Measurements from ENCODE around the gene PLA2G5. TPM values are rescaled to one million over a fixed set of nuclear protein-coding genes. Genes with fewer than 3 reads are reported as not detected.

The PLA2G5 gene
- total and polyA plus RNA-seq, 2 donors from 2014 or later: 0.47 to 0.58 TPM

DNA sequence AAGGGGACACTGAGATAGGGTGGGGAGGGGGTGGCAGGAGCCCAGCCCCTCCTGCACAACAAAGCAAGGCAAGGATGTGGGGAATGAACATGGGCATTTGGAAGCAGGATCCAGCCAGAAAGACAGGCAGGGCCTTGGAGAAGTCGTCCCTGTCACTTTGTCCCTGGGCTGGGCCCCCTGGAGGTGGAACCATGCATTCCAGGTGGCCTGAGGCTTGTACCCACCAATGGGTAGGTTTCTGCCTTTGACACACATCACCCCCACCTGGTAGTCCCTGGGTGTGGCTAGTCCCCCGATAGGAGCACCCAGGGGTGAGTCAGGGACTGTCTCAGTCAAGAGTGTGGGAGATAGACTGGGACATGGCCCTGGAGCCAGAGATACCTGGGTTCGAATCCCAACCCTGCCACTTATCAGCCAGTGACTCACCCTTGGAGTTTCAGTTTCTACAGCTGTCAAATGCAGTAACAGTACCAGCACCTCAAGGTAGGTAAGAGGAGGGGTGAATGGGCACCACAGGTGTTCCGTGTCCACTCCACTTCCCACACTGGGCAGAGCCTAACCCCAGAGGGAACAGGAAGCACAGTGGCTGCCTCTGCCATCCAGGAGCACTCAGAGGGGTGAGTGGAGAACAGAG, 39.3 kb downstream of the PLA2G5 start:
- Histone ChIP-seq H3K9me3 (ENCODE audit: control insufficient read depth in 2 of 3, insufficient read depth in 1 of 3, low read length in 3 of 3) (no peaks in the 10 kb centered on the region), H3K4me1 (ENCODE audit: control insufficient read depth in 2 of 3, insufficient read depth in 2 of 3, low read depth in 1 of 3, low read length in 3 of 3) (no peaks in the 10 kb centered on the region), H3K4me3 (ENCODE audit: low read length in 3 of 3) (no peak overlapping the region), H3K9ac (ENCODE audit: low read length in 3 of 3) (no peak overlapping the region), H3K27me3 (ENCODE audit: control insufficient read depth, insufficient read depth, low read length) (no peaks in the 10 kb centered on the region), H3K27ac (ENCODE audit: low read depth in 2 of 2, low read length in 2 of 2) (no peak overlapping the region), H3K36me3 (ENCODE audit: control insufficient read depth in 2 of 3, insufficient read depth in 3 of 3, low read length in 3 of 3) (no peaks in the 10 kb centered on the region)
- intact Hi-C loops (cut with DNase I): no loop called here
- no peak for DNase-seq
- FAIRE-seq: no peak
- TF ChIP-seq, protein P1, sequence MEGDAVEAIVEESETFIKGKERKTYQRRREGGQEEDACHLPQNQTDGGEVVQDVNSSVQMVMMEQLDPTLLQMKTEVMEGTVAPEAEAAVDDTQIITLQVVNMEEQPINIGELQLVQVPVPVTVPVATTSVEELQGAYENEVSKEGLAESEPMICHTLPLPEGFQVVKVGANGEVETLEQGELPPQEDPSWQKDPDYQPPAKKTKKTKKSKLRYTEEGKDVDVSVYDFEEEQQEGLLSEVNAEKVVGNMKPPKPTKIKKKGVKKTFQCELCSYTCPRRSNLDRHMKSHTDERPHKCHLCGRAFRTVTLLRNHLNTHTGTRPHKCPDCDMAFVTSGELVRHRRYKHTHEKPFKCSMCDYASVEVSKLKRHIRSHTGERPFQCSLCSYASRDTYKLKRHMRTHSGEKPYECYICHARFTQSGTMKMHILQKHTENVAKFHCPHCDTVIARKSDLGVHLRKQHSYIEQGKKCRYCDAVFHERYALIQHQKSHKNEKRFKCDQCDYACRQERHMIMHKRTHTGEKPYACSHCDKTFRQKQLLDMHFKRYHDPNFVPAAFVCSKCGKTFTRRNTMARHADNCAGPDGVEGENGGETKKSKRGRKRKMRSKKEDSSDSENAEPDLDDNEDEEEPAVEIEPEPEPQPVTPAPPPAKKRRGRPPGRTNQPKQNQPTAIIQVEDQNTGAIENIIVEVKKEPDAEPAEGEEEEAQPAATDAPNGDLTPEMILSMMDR (IDR thresholded peaks at IDR 0.05; ENCODE audit: borderline replicate concordance, extremely low read depth, insufficient read depth): no peak

DNA sequence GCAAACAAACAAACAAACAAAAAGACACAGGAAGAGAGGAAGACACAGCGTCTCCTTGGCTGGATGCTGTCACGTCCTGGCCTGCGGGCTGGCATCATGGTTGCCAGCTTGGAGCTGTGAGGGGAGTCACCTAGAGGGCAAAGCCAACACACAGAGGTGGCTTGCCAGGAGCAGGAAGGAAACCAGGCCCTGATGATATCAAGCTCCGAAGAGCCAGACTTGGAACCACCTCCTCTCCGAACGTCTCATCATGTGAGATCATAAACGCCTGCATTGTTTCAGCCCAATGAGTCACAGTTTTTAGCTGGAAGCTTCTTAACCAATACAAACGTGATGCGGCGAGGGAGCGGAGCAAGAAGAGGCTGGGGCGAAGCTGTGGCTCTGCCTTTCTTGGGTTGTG, 40.7 kb downstream of the PLA2G5 start:
- FAIRE-seq (no peak), DNase-seq (no peak)
- no peak overlapping the region for H3K4me3 ChIP-seq (ENCODE audit: low read length in 3 of 3)
- no peak overlapping the region for H3K27ac ChIP-seq (ENCODE audit: low read depth in 2 of 2, low read length in 2 of 2)
- TF ChIP-seq, protein P1 (IDR thresholded peaks at IDR 0.05; ENCODE audit: borderline replicate concordance, extremely low read depth, insufficient read depth): no peak
- no peaks in the 10 kb centered on the region for H3K36me3 ChIP-seq (ENCODE audit: control insufficient read depth in 2 of 3, insufficient read depth in 3 of 3, low read length in 3 of 3)
- no peaks in the 10 kb centered on the region for H3K27me3 ChIP-seq (ENCODE audit: control insufficient read depth, insufficient read depth, low read length)
- H3K9ac ChIP-seq (ENCODE audit: low read length in 3 of 3): no peak overlapping the region
- H3K9me3 ChIP-seq (ENCODE audit: control insufficient read depth in 2 of 3, insufficient read depth in 1 of 3, low read length in 3 of 3): no peaks in the 10 kb centered on the region
- intact Hi-C loops (cut with DNase I): no loop called here
- H3K4me1 ChIP-seq (ENCODE audit: control insufficient read depth in 2 of 3, insufficient read depth in 2 of 3, low read depth in 1 of 3, low read length in 3 of 3): no peaks in the 10 kb centered on the region

DNA sequence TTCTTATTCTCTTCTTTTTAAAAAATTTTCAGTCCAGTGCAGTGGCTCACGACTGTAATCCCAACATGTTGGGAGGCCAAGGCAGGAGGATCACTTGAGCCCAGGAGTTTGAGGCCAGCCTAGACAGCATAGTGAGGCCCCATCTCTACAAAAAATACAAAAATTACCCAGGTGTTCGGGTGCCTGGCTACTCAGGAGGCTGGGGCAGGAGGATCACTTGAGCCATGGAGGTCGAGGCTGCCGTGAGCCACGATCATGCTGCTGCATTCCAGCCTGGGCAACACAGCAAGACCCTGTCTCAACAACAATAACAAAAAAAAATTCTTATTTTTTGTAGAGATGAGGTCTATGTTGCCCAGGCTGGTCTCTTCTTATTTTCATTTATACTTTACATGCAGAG, 41.5 kb downstream of the PLA2G5 start:
- Histone ChIP-seq H3K9me3 (ENCODE audit: control insufficient read depth in 2 of 3, insufficient read depth in 1 of 3, low read length in 3 of 3) (no peaks in the 10 kb centered on the region), H3K4me1 (ENCODE audit: control insufficient read depth in 2 of 3, insufficient read depth in 2 of 3, low read depth in 1 of 3, low read length in 3 of 3) (no peaks in the 10 kb centered on the region), H3K36me3 (ENCODE audit: control insufficient read depth in 2 of 3, insufficient read depth in 3 of 3, low read length in 3 of 3) (no peaks in the 10 kb centered on the region), H3K27ac (ENCODE audit: low read depth in 2 of 2, low read length in 2 of 2) (no peak overlapping the region), H3K4me3 (ENCODE audit: low read length in 3 of 3) (no peak overlapping the region), H3K27me3 (ENCODE audit: control insufficient read depth, insufficient read depth, low read length) (no peaks in the 10 kb centered on the region), H3K9ac (ENCODE audit: low read length in 3 of 3) (no peak overlapping the region)
- no peak for FAIRE-seq
- intact Hi-C loops (cut with DNase I): no loop called here
- TF ChIP-seq, protein P1 (IDR thresholded peaks at IDR 0.05; ENCODE audit: borderline replicate concordance, extremely low read depth, insufficient read depth): no peak
- no peak for DNase-seq

All from kidney (tissue), 14 donors.